ENCODE measurements around the gene REEP1. TPM values are rescaled to one million over a fixed set of nuclear protein-coding genes. Genes with fewer than 3 reads are reported as not detected.

Gene REEP1
- total and polyA plus RNA-seq, 2 of the 8 experiments (the other 6 are each of a cell fraction or from before 2014, with no cell fraction given) = 0.74 to 1.5 TPM

- H3K27ac ChIP-seq (ENCODE audit: low read depth, low read length) = no peak overlapping the region
- no peak overlapping the region for H3K9ac ChIP-seq (replicated peaks in 1 of 4; ENCODE audit: extremely low read depth in 1 of 4, low read depth in 3 of 4, low read length in 3 of 4)
- no peak for TF ChIP-seq MAX (IDR thresholded peaks at IDR 0.05)
- TF ChIP-seq TBP (IDR thresholded peaks at IDR 0.05; ENCODE audit: low read depth, low read length) = no peak
- TF ChIP-seq TAF1 (IDR thresholded peaks at IDR 0.05; ENCODE audit: low read depth, low read length) = no peak
- TF ChIP-seq SRF (IDR thresholded peaks at IDR 0.05; ENCODE audit: low read depth, low read length) = no peak
- no peak for TF ChIP-seq MAFK (IDR thresholded peaks at IDR 0.05; ENCODE audit: low read depth, low read length)
- TF ChIP-seq KDM1A (IDR thresholded peaks at IDR 0.05; ENCODE audit: borderline replicate concordance, low read length) = no peak
- TF ChIP-seq BCL11A (IDR thresholded peaks at IDR 0.05; ENCODE audit: low read depth in 2 of 2, low read length in 2 of 2) = no peak
- no peak for TF ChIP-seq SP4 (IDR thresholded peaks at IDR 0.05; ENCODE audit: low read length)
- TF ChIP-seq RNF2 (IDR thresholded peaks at IDR 0.05; ENCODE audit: borderline replicate concordance, low read depth, low read length, missing control alignments, poor library complexity, severe bottlenecking) = no peak
- TF ChIP-seq E2F6 (IDR thresholded peaks at IDR 0.05) = no peak
- no peak for TF ChIP-seq GABPA (IDR thresholded peaks at IDR 0.05; ENCODE audit: borderline replicate concordance, insufficient read depth, low read length)
- no peak for TF ChIP-seq ZNF274 (IDR thresholded peaks at IDR 0.05; ENCODE audit: borderline replicate concordance, extremely low read depth, low read length)
These were observed 113.4 kb downstream of the REEP1 start for GRCh38 chr2:86223927-86224560.

More at GRCh38 chr2:86223927-86224560, 113.4 kb downstream of the REEP1 start:
- Histone ChIP-seq H2BK5ac (ENCODE audit: low read depth, low read length) (no peak overlapping the region), H2BK120ac (replicated peaks; ENCODE audit: low read depth, low read length) (no peak overlapping the region), H4K20me1 (replicated peaks in 1 of 2; ENCODE audit: control insufficient read depth in 1 of 2, insufficient read depth in 2 of 2, low read length in 2 of 2) (no peaks in the 10 kb centered on the region), H3K27me3 (replicated peaks in 1 of 4; ENCODE audit: control insufficient read depth in 3 of 4, extremely low read depth in 1 of 4, insufficient read depth in 3 of 4, low read length in 3 of 4) (no peaks in the 10 kb centered on the region), H3K79me2 (ENCODE audit: control insufficient read depth in 1 of 2, insufficient read depth in 2 of 2, low read length in 2 of 2) (no peaks in the 10 kb centered on the region), H4K5ac (ENCODE audit: insufficient read length, low read depth, low read length) (no peak overlapping the region), H4K8ac (ENCODE audit: extremely low read depth, insufficient read depth, low read length) (no peak overlapping the region), H3K36me3 (ENCODE audit: control insufficient read depth in 2 of 4, insufficient read depth in 4 of 4, low read length in 3 of 4) (no peaks in the 10 kb centered on the region), H2AFZ (ENCODE audit: low read length) (no peak overlapping the region), H3K14ac (ENCODE audit: insufficient read length) (no peak overlapping the region), H2BK15ac (ENCODE audit: low read length) (no peak overlapping the region), H3K4me2 (ENCODE audit: insufficient read depth in 1 of 2, low read depth in 2 of 2, low read length in 2 of 2) (no peak overlapping the region), H3K9me3 (ENCODE audit: insufficient read depth in 2 of 2, low read depth in 1 of 2, low read length in 1 of 2) (no peaks in the 10 kb centered on the region), H2BK12ac (ENCODE audit: low read depth, low read length) (no peak overlapping the region), H3K4me1 (replicated peaks in 1 of 4; ENCODE audit: control insufficient read depth in 3 of 4, insufficient read depth in 4 of 4, low read length in 3 of 4) (peaks cover 2 to 12% (median 5%) of the 10 kb centered on the region in 4 experiments; a peak in 4 of 7 replicates), H3K79me1 (ENCODE audit: low read depth, low read length) (no peaks in the 10 kb centered on the region), H2AK5ac (ENCODE audit: low read depth, low read length) (no peak overlapping the region), H3K4ac (replicated peaks; ENCODE audit: insufficient read length, low read depth, low read length) (no peak overlapping the region), H4K91ac (replicated peaks; ENCODE audit: insufficient read length, low read length) (no peak overlapping the region), H2BK20ac (ENCODE audit: low read length) (no peak overlapping the region), H3K56ac (replicated peaks; ENCODE audit: insufficient read length, low read depth, low read length) (no peak overlapping the region), H3K18ac (ENCODE audit: extremely low read depth, low read length) (no peak overlapping the region), H3K23ac (ENCODE audit: insufficient read length) (no peak overlapping the region), H3K23me2 (ENCODE audit: low read depth, low read length) (no peaks in the 10 kb centered on the region), H3K4me3 (ENCODE audit: extremely low read depth in 1 of 4, insufficient read depth in 2 of 4, low read depth in 3 of 4, low read length in 4 of 4) (no peak overlapping the region)
- WGBS, 2 experiments (ENCODE audit: extremely low coverage in 1 of 2, insufficient coverage in 1 of 2, insufficient read length in 1 of 2, insufficient replicate concordance in 2 of 2, low coverage in 1 of 2, low lambda C conversion rate in 2 of 2, missing lambda C conversion rate in 1 of 2) = 94% methylated on average over 2 of the region's 2 CpGs; no CpG with 5 or more reads in 1 of the 2 experiments
- FAIRE-seq (no peak), DNase-seq (ENCODE audit: low read depth in 1 of 2, low spot score in 2 of 2) (no peak)
- POLR2A ChIA-PET (ENCODE audit: partially characterized antibody) = no interaction called here
- CTCF ChIA-PET (ENCODE audit: partially characterized antibody) = interaction anchor here (0.6 to 6.8 kb wide), 6 partner anchors 9 to 143 kb away, joined by 3 to 62 read pairs (median 5); no protein-coding TSS in a partner anchor

All from H1 (cell line).